Stimulated activated effector memory CD8-positive, alpha-beta T cell treated with anti-CD3 and anti-CD28 coated beads, Interleukin-12 subunit alpha, Interleukin-12 subunit beta, amount 100 ng/mL, for 72 hours (primary cell): ENCODE data around the gene FOXL2NB.

Experiments used
- ATAC-seq: fragments of 150-1000 bp; cut with Tn5 transposase; 2 replicates; pipeline ENCODE4 v1.10.0; 2021
- DNase-seq, 2 donors: peaks; one replicate each; pipeline ENCODE4 v3.0.0; 2021 to 2022; ENCODE audit warnings: low spot score in 2 of 2
- H3K27ac Mint-ChIP-seq: one replicate; pipeline ENCODE4 v1.8.0; 2022; ENCODE audit warnings: mild to moderate bottlenecking, mixed read lengths
- H3K36me3 Mint-ChIP-seq: one replicate; pipeline ENCODE4 v1.8.0; 2022; ENCODE audit warnings: mild to moderate bottlenecking, mixed read lengths
- H3K4me1 Mint-ChIP-seq: one replicate; pipeline ENCODE4 v1.8.0; 2022; ENCODE audit warnings: mixed read lengths
- H3K4me3 Mint-ChIP-seq: one replicate; pipeline ENCODE4 v1.8.0; 2022; ENCODE audit warnings: mild to moderate bottlenecking, mixed read lengths
- H3K9me3 Mint-ChIP-seq: one replicate; pipeline ENCODE4 v1.8.0; 2022; ENCODE audit warnings: mixed read lengths

Gene FOXL2NB

DNA sequence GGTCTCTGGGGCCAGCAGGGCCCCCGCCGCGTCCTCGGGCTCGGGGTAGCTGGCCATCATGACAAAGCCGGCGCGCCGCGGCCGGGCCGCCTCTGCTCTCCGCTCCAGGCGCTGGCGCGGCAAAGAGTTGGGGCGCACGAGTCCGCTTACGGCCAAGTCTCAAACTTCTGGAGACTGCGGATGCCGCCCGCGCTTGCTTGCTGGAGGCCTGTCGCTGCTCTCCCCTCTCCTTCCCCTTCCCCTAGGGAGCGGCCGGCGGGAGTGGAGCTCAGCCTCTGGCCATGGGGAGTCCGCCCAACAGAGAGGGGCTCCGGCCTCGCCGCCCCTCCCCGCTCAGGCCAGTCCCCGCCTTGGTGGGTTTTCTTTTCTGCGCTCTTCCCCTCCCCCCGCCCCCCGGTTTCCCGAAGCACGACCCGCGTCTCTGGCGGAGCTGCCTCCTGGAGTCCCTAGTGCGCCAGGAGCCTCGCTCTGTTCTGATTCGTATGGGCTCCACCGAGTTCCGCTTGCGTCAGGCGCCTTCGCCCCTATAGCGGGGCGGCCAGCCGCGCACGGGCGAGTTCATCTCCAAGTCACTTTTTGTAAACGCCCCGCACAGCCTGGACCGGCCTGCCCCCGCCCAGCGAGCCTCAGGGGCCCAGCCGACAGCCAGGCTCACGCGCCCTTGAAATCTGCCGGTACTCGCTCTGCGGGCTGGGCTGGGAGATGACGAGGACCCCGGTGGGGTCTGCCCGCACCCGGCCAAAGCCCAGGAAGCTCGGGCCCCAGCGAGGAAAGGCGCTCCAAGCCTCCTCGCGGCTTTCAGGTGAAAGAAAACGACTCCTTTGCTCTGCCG is at the start of gene FOXL2NB, which contains the start of gene FOXL2:
FOXL2NB (plus strand) TSS at position 555 of the 832 bp plus-strand sequence; CDS start at position 703, 148 bp downstream.
FOXL2 (minus strand) TSS at position 475 of the 832 bp plus-strand sequence; CDS start at position 60, 415 bp downstream.
- ATAC-seq (peak; percentile 53), DNase-seq (no peak)
- Mint-ChIP-seq H3K36me3 (peaks cover 7% of the 10 kb centered on the region), H3K4me3 (peak within 1 kb of the TSS; percentile 82), H3K4me1 (peaks cover 50% of the 10 kb centered on the region), H3K9me3 (no peaks in the 10 kb centered on the region), H3K27ac (no peak within 1 kb of the TSS)

DNA sequence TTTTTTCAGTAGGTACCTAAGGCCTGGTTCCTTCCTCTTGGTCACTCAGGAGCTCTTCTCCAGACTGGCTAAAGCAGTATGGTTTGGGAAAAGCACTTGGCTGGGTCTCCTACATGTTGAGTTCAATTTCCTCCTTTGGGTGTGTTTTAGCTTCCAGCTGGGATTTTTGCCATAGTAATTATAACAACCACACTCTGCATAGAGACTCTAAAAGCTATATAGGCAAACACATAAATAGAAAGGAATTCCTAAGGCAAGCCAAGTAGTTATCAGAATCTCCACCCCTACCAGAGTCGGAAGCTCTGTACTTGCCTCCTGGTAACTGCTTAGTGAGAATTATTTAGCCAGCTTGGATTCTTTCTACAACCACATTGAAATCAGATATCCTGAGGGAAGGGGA is 48.7 kb upstream of the FOXL2NB start:
- Mint-ChIP-seq H3K9me3 (no peaks in the 10 kb centered on the region), H3K36me3 (no peaks in the 10 kb centered on the region), H3K4me3 (no peak overlapping the region), H3K27ac (no peak overlapping the region), H3K4me1 (no peaks in the 10 kb centered on the region)
- no peak for DNase-seq
- no peak for ATAC-seq

DNA sequence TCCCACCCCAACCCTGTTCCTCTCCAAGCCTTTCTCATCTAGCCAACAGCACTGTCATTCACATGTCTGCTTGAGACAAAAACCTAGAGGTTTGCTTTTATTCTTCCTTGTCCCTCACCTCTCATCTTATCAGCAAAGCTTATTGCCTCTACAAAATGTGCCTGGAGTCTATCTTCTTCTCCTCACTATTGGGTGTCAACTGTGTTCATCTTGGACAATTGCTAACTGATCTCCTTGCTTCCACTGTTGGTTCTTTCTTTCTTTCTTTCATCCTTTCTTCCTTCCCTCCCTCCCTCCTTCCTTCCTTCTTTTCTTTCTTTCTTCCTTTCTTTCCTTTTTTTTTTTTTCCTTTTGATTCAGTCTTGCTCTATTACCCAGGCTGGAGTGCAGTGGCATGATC is 48.3 kb upstream of the FOXL2NB start:
- Mint-ChIP-seq H3K9me3 (no peaks in the 10 kb centered on the region), H3K4me3 (no peak overlapping the region), H3K27ac (no peak overlapping the region), H3K4me1 (no peaks in the 10 kb centered on the region), H3K36me3 (no peaks in the 10 kb centered on the region)
- DNase-seq (no peak), ATAC-seq (no peak)

DNA sequence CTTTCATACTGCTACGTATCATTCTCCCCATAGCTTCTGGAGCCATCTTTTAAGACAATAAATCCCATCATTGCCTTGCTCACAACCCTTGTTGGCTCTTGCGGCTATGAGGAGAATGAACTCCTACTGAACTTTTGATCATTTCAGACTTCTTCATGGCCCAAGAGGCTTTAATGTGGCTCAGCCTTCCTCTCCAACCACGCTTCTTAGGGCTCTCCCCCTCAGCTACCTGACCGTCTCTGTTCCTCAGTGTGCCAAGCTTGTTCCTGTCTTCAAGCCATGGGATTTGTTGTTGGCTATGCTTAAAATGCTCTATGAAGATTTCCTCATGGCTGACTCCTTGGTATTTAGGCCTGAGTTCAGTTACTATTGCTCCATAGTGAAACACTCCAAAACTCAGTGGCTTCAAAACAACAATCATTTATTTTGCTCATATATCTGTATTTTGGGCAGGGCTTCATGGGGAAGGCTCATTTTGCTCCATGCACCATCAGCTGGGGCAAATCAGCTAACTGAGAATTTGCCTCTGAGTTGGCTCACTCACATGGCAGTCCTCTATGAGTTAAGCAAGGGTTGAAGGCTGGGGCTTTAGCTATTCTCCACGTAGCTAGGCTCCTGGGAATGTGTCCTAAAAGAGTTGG is 47.5 kb upstream of the FOXL2NB start:
- no peak for ATAC-seq
- H3K4me3 Mint-ChIP-seq = no peak overlapping the region
- H3K27ac Mint-ChIP-seq = no peak overlapping the region
- no peaks in the 10 kb centered on the region for H3K36me3 Mint-ChIP-seq
- H3K9me3 Mint-ChIP-seq = no peaks in the 10 kb centered on the region
- no peaks in the 10 kb centered on the region for H3K4me1 Mint-ChIP-seq
- DNase-seq = no peak

DNA sequence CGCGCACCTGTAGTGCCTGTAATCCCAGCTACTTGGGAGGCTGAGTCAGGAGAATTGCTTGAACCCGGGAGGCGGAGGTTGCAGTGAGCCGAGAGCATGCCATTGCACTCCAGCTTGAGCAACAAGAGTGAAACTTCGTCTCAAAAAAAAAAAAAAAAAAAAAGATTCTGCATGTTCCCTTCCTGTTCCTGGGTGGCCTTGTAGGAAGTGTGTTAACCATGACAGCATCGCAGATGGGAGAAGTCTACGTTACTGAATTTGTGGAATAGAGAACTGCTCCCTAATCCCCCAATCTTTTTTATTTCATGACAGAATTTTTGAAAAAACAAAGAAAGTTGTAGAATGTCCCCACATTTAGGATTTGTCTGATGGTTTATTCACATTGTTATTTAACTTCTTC is 45.5 kb upstream of the FOXL2NB start:
- ATAC-seq (no peak), DNase-seq (no peak)
- Mint-ChIP-seq H3K4me1 (no peaks in the 10 kb centered on the region), H3K4me3 (no peak overlapping the region), H3K9me3 (no peaks in the 10 kb centered on the region), H3K27ac (no peak overlapping the region), H3K36me3 (no peaks in the 10 kb centered on the region)

DNA sequence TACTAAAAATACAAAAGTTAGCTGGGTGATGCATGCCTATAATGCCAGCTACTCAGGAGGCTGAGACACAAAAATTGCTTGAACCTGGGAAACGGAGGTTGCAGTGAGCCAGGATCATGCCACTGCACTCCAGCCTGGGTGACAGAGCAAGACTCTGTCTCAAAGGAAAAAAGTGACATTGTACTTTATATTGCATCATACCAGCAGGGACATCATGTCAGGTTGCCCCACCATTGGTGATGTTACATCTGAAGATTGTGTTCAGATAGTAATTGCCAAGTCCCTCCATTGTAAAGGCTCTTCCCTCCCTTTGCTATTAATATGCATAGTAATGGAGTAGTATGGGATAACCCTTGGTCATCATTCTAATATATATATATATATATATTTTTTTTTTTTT is 44.8 kb upstream of the FOXL2NB start:
- no peak overlapping the region for H3K27ac Mint-ChIP-seq
- H3K4me1 Mint-ChIP-seq = no peaks in the 10 kb centered on the region
- ATAC-seq (no peak), DNase-seq (no peak)
- H3K4me3 Mint-ChIP-seq = no peak overlapping the region
- H3K9me3 Mint-ChIP-seq = no peaks in the 10 kb centered on the region
- H3K36me3 Mint-ChIP-seq = no peaks in the 10 kb centered on the region

DNA sequence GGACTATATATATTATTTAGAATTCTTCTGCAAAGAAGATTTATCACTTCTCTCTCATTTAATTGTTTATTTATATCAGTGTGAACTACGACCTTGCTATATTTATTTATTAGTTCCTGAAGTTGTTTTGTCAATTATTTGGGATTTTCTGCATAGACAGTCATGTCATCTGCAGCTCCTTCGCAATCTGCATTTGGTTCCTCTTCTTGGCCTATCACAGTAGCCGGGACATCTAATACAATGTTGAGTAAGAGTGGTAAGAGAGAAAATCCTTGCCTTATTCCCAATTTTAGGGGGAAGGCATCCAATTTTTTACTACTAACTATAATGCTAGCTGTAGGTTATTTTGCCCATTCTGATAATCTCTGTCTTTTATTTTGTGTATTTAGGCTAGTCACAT is 39.5 kb upstream of the FOXL2NB start:
- no peaks in the 10 kb centered on the region for H3K9me3 Mint-ChIP-seq
- ATAC-seq (no peak), DNase-seq (no peak)
- H3K36me3 Mint-ChIP-seq = no peaks in the 10 kb centered on the region
- no peak overlapping the region for H3K27ac Mint-ChIP-seq
- no peaks in the 10 kb centered on the region for H3K4me1 Mint-ChIP-seq
- no peak overlapping the region for H3K4me3 Mint-ChIP-seq

DNA sequence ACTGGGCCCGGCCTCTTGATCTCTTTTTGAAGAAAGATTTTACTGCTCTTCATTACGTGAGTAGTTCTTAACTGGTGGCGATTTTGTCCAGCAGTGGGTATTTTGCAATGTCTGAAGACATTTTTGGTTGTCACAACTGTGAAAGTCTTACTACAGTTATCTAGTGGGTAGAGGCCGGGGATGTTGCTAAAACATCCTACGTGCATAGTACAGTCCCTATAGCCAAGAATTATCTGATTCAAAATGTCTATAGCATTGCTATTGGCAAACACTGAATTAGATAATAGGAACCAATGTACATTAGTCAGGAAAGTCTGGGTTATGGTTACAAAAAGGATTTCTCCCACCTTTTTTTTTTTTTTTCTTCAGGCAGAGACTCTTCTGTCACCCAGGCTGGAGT is 38.2 kb upstream of the FOXL2NB start:
- H3K4me3 Mint-ChIP-seq = no peak overlapping the region
- no peaks in the 10 kb centered on the region for H3K4me1 Mint-ChIP-seq
- no peak overlapping the region for H3K27ac Mint-ChIP-seq
- H3K9me3 Mint-ChIP-seq = no peaks in the 10 kb centered on the region
- no peaks in the 10 kb centered on the region for H3K36me3 Mint-ChIP-seq
- no peak for DNase-seq
- ATAC-seq = no peak

DNA sequence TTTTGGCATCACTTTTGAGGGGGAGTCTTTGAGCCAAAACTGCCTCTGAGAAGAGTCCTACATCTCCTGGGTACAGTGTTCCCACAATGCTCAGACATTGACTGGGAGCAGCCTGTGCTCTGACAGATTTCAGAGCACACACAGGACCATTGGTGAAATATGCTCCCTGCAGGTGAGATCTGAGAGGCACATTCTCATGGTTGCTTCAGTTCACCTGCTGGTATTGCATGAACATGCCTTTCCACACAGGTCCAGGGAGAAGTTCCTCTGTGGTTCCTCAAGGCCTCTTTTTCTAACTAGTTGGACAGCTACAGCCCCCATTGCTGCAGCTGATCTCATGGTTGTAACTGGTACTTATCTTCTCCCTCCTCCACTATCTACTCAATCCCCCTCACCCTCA is 37.1 kb upstream of the FOXL2NB start:
- ATAC-seq (no peak), DNase-seq (no peak)
- peaks cover 3% of the 10 kb centered on the region for H3K4me1 Mint-ChIP-seq
- H3K36me3 Mint-ChIP-seq = no peaks in the 10 kb centered on the region
- H3K4me3 Mint-ChIP-seq = no peak overlapping the region
- H3K9me3 Mint-ChIP-seq = no peaks in the 10 kb centered on the region
- H3K27ac Mint-ChIP-seq = no peak overlapping the region

DNA sequence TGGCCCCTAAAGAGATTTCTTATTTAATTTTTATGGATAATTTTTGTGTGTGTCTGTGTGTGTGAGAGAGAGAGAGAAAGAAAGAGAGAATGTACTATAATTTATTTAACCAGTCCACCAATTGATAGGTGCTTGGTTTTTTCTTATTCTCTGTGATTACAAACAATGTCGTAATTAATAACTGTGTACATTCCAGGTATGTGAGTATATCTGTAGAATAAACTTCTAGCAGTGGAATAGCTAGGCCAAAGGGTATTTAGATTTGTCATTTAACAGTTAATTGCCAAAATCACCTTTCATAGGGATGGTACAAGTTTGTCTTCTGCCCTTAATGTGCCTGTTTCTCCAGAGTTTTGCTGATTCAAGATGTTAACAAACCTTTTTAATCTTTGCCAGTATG is 35.4 kb upstream of the FOXL2NB start:
- ATAC-seq (no peak), DNase-seq (no peak)
- Mint-ChIP-seq H3K27ac (no peak overlapping the region), H3K9me3 (no peaks in the 10 kb centered on the region), H3K36me3 (no peaks in the 10 kb centered on the region), H3K4me3 (no peak overlapping the region), H3K4me1 (peaks cover 7% of the 10 kb centered on the region)

DNA sequence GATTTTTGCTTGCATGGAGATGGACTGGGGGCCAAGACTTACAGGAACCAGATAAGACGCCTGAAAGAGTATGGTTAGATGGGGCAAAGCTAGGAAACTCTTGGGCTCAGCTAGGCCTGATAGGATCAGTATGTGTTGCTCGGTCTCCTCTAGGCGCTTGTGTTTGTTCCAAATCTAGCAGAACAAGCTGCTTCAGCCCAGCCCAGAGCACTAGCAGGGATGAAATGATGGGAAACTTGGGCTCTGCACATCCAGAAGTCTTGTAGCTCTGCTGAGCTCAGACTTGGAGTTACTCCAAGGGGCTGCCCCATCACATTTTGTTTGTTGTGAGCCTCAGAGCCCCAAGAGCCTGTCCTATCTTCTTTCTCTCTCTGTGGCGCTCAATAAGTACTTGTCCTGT is 34.8 kb upstream of the FOXL2NB start:
- Mint-ChIP-seq H3K4me3 (no peak overlapping the region), H3K27ac (no peak overlapping the region), H3K9me3 (no peaks in the 10 kb centered on the region), H3K36me3 (no peaks in the 10 kb centered on the region), H3K4me1 (peaks cover 7% of the 10 kb centered on the region)
- DNase-seq (no peak), ATAC-seq (no peak)

DNA sequence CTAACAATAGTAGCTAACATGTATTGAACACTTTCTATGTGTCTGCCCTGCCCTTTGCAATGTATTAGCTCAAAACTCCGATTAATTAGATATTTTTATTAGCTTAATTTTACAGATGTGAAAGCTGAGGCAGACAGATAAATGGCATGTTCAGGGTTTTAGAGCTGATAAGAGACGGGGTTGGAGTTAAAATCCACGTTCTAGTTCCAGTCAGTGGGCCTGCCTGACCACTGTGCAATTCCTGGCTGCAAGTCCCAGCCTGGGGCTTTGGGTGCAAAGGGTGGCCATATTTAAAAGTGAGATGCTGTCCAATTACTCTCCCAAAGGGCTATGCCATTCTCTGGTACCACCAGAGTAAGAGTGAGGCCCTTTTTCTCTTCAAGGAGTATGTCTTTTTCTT is 33.3 kb upstream of the FOXL2NB start:
- no peaks in the 10 kb centered on the region for H3K9me3 Mint-ChIP-seq
- DNase-seq = no peak
- H3K4me3 Mint-ChIP-seq = no peak overlapping the region
- no peaks in the 10 kb centered on the region for H3K36me3 Mint-ChIP-seq
- no peak overlapping the region for H3K27ac Mint-ChIP-seq
- H3K4me1 Mint-ChIP-seq = peaks cover 7% of the 10 kb centered on the region
- no peak for ATAC-seq

DNA sequence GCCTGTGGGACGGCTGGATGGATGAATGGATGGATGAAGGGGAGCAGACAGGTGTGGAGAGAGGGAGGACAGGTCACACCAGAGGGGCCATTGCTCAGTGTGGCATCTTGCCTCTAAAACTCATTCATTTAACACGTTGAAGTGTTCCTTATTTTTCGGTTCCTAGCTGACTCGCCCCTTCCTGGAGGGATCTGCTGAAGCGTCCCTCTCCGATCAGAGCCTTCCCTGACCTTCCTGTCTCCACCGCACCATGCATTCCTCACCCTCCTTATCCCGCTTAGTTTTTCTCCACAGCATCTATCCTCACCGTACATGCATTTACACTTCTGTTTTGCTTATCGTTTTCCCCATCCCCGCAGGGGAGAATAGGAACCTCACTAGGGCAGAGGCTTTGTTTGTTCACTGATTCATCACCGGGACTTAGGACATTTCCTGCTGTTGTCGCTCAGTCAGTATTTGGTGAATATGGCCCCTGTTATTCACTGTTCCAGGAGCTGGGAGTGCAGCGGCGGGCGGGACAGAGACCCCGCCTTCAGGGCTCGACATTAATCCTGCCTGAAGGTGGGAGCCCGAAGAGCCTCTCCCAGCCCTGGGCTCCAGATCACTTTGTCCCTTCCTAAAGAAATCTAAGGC is 32.0 kb upstream of the FOXL2NB start:
- peak overlapping the region; percentile 81 for H3K4me3 Mint-ChIP-seq
- no peaks in the 10 kb centered on the region for H3K36me3 Mint-ChIP-seq
- no peak overlapping the region for H3K27ac Mint-ChIP-seq
- peaks cover 7% of the 10 kb centered on the region for H3K4me1 Mint-ChIP-seq
- DNase-seq (no peak), ATAC-seq (peak; percentile 37)
- no peaks in the 10 kb centered on the region for H3K9me3 Mint-ChIP-seq

DNA sequence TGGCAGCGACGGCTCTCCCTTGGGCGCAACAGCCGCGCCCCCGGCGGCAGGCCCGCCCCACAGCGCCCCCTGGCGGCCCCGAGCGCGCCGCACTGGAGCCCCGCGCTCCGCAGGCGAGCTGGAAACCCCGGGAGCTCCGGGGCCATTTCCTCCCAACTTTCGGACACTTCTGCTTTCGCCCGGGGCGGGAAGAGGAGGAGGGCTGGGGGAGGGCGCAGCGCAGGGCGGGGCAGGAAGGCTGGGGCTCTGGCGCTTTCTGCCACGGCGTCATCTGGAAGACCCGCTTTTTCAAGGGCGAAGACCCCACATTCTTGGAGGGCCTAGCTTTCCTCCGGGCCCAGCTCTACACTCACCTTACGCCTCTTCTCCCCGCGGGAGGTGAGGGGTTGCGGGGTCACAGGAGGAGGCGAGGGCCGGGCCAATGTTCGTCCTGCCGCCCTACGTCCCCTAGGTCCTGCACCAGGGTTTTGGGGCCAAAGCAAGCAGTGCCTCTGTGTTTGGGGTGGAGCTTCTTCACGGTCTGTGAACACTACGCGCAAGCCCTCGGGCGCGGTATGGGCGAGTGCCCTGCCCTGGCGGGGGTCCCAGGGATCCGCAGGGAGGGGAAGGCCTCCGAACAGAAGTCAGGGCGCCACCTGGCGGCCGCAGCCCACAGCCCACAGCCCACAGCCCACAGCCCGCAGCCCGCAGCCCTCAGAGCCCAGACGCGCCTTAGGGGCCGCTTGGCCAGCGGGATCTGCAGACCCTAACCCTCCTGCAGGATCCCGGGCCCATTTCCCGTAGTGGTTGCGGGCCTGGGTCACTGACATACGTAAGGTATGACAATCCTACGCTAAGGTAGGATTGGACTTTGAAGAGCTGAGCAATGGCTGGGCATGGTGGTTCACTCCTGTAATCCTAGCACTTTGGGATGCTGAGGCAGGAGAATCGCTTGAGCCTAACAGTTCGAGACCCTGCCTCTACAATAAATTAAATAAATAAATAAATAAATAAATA is 31.2 kb upstream of the FOXL2NB start:
- Mint-ChIP-seq H3K36me3 (no peaks in the 10 kb centered on the region), H3K4me3 (peak overlapping the region; percentile 81), H3K4me1 (peaks cover 7% of the 10 kb centered on the region), H3K27ac (peak overlapping the region; percentile 37), H3K9me3 (no peaks in the 10 kb centered on the region)
- peak; percentile 88 for ATAC-seq
- DNase-seq = peak; percentile 91 to 94

DNA sequence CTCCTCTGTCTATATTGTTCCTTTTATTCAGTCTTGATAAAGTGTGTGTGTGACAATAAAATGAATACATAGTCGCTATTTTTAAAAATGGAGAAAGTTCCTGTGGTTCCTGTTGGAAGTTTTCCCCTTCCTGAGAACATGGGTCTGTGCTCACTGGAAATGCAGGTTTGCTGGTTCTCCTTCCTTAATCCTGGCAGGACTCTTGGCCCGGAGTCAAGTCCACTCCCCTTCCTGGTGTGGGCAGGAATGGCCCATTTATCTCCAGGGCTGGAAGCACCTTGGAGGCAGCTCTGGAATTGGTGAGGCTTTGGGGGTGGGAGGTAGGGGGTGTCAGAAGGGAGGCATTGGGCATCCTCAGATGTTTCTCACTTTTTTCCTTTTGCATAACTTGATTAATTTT is 30.2 kb upstream of the FOXL2NB start:
- peaks cover 7% of the 10 kb centered on the region for H3K4me1 Mint-ChIP-seq
- no peak overlapping the region for H3K4me3 Mint-ChIP-seq
- ATAC-seq (no peak), DNase-seq (no peak)
- no peak overlapping the region for H3K27ac Mint-ChIP-seq
- no peaks in the 10 kb centered on the region for H3K36me3 Mint-ChIP-seq
- H3K9me3 Mint-ChIP-seq = no peaks in the 10 kb centered on the region
